ENCODE results near the gene RASSF1. TPM values are rescaled to one million over a fixed set of nuclear protein-coding genes. Genes with fewer than 3 reads are reported as not detected.

Gene RASSF1
- total and polyA plus RNA-seq, 4 donors, result 17.7 to 29.2 (median 24.8) TPM

GRCh38 chr3:50337175-50337861, 3.3 kb downstream of the RASSF1 start:
- peak overlapping the region; percentile 85 for H3K4me3 ChIP-seq (ENCODE audit: low read depth, low read length)
- peaks cover 16% of the 10 kb centered on the region for H3K27me3 ChIP-seq (ENCODE audit: control insufficient read depth, insufficient read depth, low read length)
- peaks cover 53% of the 10 kb centered on the region for H3K4me1 ChIP-seq (ENCODE audit: control insufficient read depth, insufficient read depth, low read length)
- peaks cover 20% of the 10 kb centered on the region for H3K36me3 ChIP-seq (ENCODE audit: control insufficient read depth, insufficient read depth, low read length)
- DNase-seq (ENCODE audit: low read depth in 4 of 6, low spot score in 6 of 6), result peak; percentile 92 to 99 (median 96)
- WGBS (ENCODE audit: insufficient coverage), result under 1% methylated on average over 79 of the region's 79 CpGs
- no peaks in the 10 kb centered on the region for H3K9me3 ChIP-seq (ENCODE audit: control insufficient read depth, insufficient read depth, low read length)
- H3K27ac ChIP-seq (ENCODE audit: low read depth, low read length), result peak overlapping the region; percentile 95

GRCh38 chr3:50336452-50337174, 4.0 kb downstream of the RASSF1 start:
- DNase-seq (ENCODE audit: low read depth in 4 of 6, low spot score in 6 of 6), result peak in 1 of 6 donors; percentile 34
- H3K4me1 ChIP-seq (ENCODE audit: control insufficient read depth, insufficient read depth, low read length), result peaks cover 51% of the 10 kb centered on the region
- peak overlapping the region; percentile 95 for H3K27ac ChIP-seq (ENCODE audit: low read depth, low read length)
- WGBS (ENCODE audit: insufficient coverage), result 0% methylated on average over 31 of the region's 31 CpGs
- peak overlapping the region; percentile 85 for H3K4me3 ChIP-seq (ENCODE audit: low read depth, low read length)
- H3K9me3 ChIP-seq (ENCODE audit: control insufficient read depth, insufficient read depth, low read length), result no peaks in the 10 kb centered on the region
- H3K27me3 ChIP-seq (ENCODE audit: control insufficient read depth, insufficient read depth, low read length), result peaks cover 13% of the 10 kb centered on the region
- peaks cover 21% of the 10 kb centered on the region for H3K36me3 ChIP-seq (ENCODE audit: control insufficient read depth, insufficient read depth, low read length)

- H3K27me3 ChIP-seq (ENCODE audit: control insufficient read depth, insufficient read depth, low read length), result no peaks in the 10 kb centered on the region
- no peaks in the 10 kb centered on the region for H3K9me3 ChIP-seq (ENCODE audit: control insufficient read depth, insufficient read depth, low read length)
- peaks cover 33% of the 10 kb centered on the region for H3K4me1 ChIP-seq (ENCODE audit: control insufficient read depth, insufficient read depth, low read length)
- H3K27ac ChIP-seq (ENCODE audit: low read depth, low read length), result peak overlapping the region; percentile 29
- H3K36me3 ChIP-seq (ENCODE audit: control insufficient read depth, insufficient read depth, low read length), result peaks cover 35% of the 10 kb centered on the region
- 79% methylated on average over 5 of the region's 5 CpGs for WGBS (ENCODE audit: insufficient coverage)
- H3K4me3 ChIP-seq (ENCODE audit: low read depth, low read length), result no peak overlapping the region
- DNase-seq (ENCODE audit: low read depth in 4 of 6, low spot score in 6 of 6), result no peak
Observed at GRCh38 chr3:50334339-50335075, 6.1 kb downstream of the RASSF1 start.

- Histone ChIP-seq H3K27me3 (ENCODE audit: control insufficient read depth, insufficient read depth, low read length) (no peaks in the 10 kb centered on the region), H3K27ac (ENCODE audit: low read depth, low read length) (peak overlapping the region; percentile 29), H3K9me3 (ENCODE audit: control insufficient read depth, insufficient read depth, low read length) (no peaks in the 10 kb centered on the region), H3K36me3 (ENCODE audit: control insufficient read depth, insufficient read depth, low read length) (peaks cover 40% of the 10 kb centered on the region), H3K4me1 (ENCODE audit: control insufficient read depth, insufficient read depth, low read length) (peaks cover 32% of the 10 kb centered on the region), H3K4me3 (ENCODE audit: low read depth, low read length) (no peak overlapping the region)
- WGBS (ENCODE audit: insufficient coverage), result 84% methylated on average over 5 of the region's 12 CpGs
- no peak for DNase-seq (ENCODE audit: low read depth in 4 of 6, low spot score in 6 of 6)
Observed at GRCh38 chr3:50333744-50334328, 6.8 kb downstream of the RASSF1 start.

- Histone ChIP-seq H3K9me3 (ENCODE audit: control insufficient read depth, insufficient read depth, low read length) (no peaks in the 10 kb centered on the region), H3K27me3 (ENCODE audit: control insufficient read depth, insufficient read depth, low read length) (no peaks in the 10 kb centered on the region), H3K36me3 (ENCODE audit: control insufficient read depth, insufficient read depth, low read length) (peaks cover 43% of the 10 kb centered on the region), H3K4me3 (ENCODE audit: low read depth, low read length) (no peak overlapping the region), H3K27ac (ENCODE audit: low read depth, low read length) (no peak overlapping the region), H3K4me1 (ENCODE audit: control insufficient read depth, insufficient read depth, low read length) (peaks cover 33% of the 10 kb centered on the region)
- no peak for DNase-seq (ENCODE audit: low read depth in 4 of 6, low spot score in 6 of 6)
- WGBS (ENCODE audit: insufficient coverage), result 99% methylated on average over 19 of the region's 19 CpGs
Observed at GRCh38 chr3:50331364-50331907, 9.2 kb downstream of the RASSF1 start.

GRCh38 chr3:50330330-50330729, 10.3 kb downstream of the RASSF1 start:
- WGBS (ENCODE audit: insufficient coverage), result 96% methylated on average over 10 of the region's 10 CpGs
- peaks cover 22% of the 10 kb centered on the region for H3K4me1 ChIP-seq (ENCODE audit: control insufficient read depth, insufficient read depth, low read length)
- no peak overlapping the region for H3K27ac ChIP-seq (ENCODE audit: low read depth, low read length)
- H3K36me3 ChIP-seq (ENCODE audit: control insufficient read depth, insufficient read depth, low read length), result peaks cover 54% of the 10 kb centered on the region
- H3K27me3 ChIP-seq (ENCODE audit: control insufficient read depth, insufficient read depth, low read length), result no peaks in the 10 kb centered on the region
- DNase-seq (ENCODE audit: low read depth in 4 of 6, low spot score in 6 of 6), result no peak
- no peaks in the 10 kb centered on the region for H3K9me3 ChIP-seq (ENCODE audit: control insufficient read depth, insufficient read depth, low read length)
- H3K4me3 ChIP-seq (ENCODE audit: low read depth, low read length), result no peak overlapping the region

- peak within 1 kb of the TSS; percentile 78 for H3K4me3 ChIP-seq (ENCODE audit: low read depth, low read length)
- peak; percentile 91 to 99 (median 98) for DNase-seq (ENCODE audit: low read depth in 4 of 6, low spot score in 6 of 6)
- H3K27me3 ChIP-seq (ENCODE audit: control insufficient read depth, insufficient read depth, low read length), result no peaks in the 10 kb centered on the region
- H3K4me1 ChIP-seq (ENCODE audit: control insufficient read depth, insufficient read depth, low read length), result peaks cover 36% of the 10 kb centered on the region
- H3K9me3 ChIP-seq (ENCODE audit: control insufficient read depth, insufficient read depth, low read length), result no peaks in the 10 kb centered on the region
- peak within 1 kb of the TSS; percentile 89 for H3K27ac ChIP-seq (ENCODE audit: low read depth, low read length)
- H3K36me3 ChIP-seq (ENCODE audit: control insufficient read depth, insufficient read depth, low read length), result peaks cover 68% of the 10 kb centered on the region
- WGBS (ENCODE audit: insufficient coverage), result 2% methylated on average over 55 of the region's 55 CpGs
Observed at GRCh38 chr3:50327943-50328691, 12.5 kb downstream of the RASSF1 start, which contains the start of gene TUSC2. Gene TUSC2 (minus strand): TSS chr3:50328223. CDS start chr3:50328099, 124 bp downstream.

- no peaks in the 10 kb centered on the region for H3K9me3 ChIP-seq (ENCODE audit: control insufficient read depth, insufficient read depth, low read length)
- H3K4me1 ChIP-seq (ENCODE audit: control insufficient read depth, insufficient read depth, low read length), result peaks cover 46% of the 10 kb centered on the region
- peaks cover 67% of the 10 kb centered on the region for H3K36me3 ChIP-seq (ENCODE audit: control insufficient read depth, insufficient read depth, low read length)
- H3K27ac ChIP-seq (ENCODE audit: low read depth, low read length), result no peak overlapping the region
- 92% methylated on average over 2 of the region's 4 CpGs for WGBS (ENCODE audit: insufficient coverage)
- no peak for DNase-seq (ENCODE audit: low read depth in 4 of 6, low spot score in 6 of 6)
- H3K27me3 ChIP-seq (ENCODE audit: control insufficient read depth, insufficient read depth, low read length), result no peaks in the 10 kb centered on the region
- peak overlapping the region; percentile 78 for H3K4me3 ChIP-seq (ENCODE audit: low read depth, low read length)
Observed at GRCh38 chr3:50327129-50327528, 13.5 kb downstream of the RASSF1 start.
